Right cardiac atrium (tissue), 5 donors: Measurements from ENCODE around the gene AMZ2. TPM values are rescaled to one million over a fixed set of nuclear protein-coding genes. Genes with fewer than 3 reads are reported as not detected.
"Not testable (repeated sequence)": the region's sequence is repeated elsewhere in the genome, so short reads cannot be mapped to it uniquely, and the experiment has no call there.

ENCODE experiments used
- ATAC-seq, 2 donors: fragments of 200-7000 bp; cut with Tn5 transposase; one replicate each; pipeline versions ENCODE4 v1.8.0 to v1.9.1; 2020; ENCODE audit warnings: moderate library complexity in 2 of 2, mild to moderate bottlenecking in 1 of 2
- DNase-seq, 3 donors: peaks; one replicate each; pipeline ENCODE4 v3.0.0-alpha.2; 2020
- H3K27ac ChIP-seq: one replicate; pipeline ENCODE4 v1.5.1; 2013; ENCODE audit warnings: mild to moderate bottlenecking, low read length, control low read depth, moderate library complexity
- H3K27me3 ChIP-seq: one replicate; pipeline ENCODE4 v1.6.1; 2013; ENCODE audit not compliant: control insufficient read depth, insufficient read depth
- H3K4me1 ChIP-seq: one replicate; pipeline ENCODE4 v1.6.1; 2013; ENCODE audit warnings: low read length; ENCODE audit not compliant: control insufficient read depth, insufficient read depth
- H3K4me3 ChIP-seq: one replicate; pipeline ENCODE4 v1.5.1; 2013; ENCODE audit warnings: low read length, control low read depth
- H3K9me3 ChIP-seq: one replicate; pipeline ENCODE4 v1.6.1; 2013; ENCODE audit warnings: low read length; ENCODE audit not compliant: control insufficient read depth
- WGBS: extraction: QIAGEN DNeasy Blood & Tissue Kit; methylation state at CpG from one replicate; pipeline ENCODE4 v1.1.7; 2013; 5-methylcytosine and 5-hydroxymethylcytosine counted together
- intact Hi-C, 4 donors: fragments of 100-400 bp; cut with DNase I; formaldehyde crosslinking; loops; one replicate each; pipeline versions ENCODE4 v1.11.0 to v1.14.0; 2022 to 2023
- polyA plus RNA-seq: library from polyadenylated mRNA; stranded (reverse); fragments of 200-250 nt; gene quantifications from one replicate; pipeline ENCODE4 v1.2.3, GENCODE V29; 2013
- total RNA-seq, 4 donors: library from RNA; stranded (reverse); fragmentation: NEBNext Ultra II Directional; extraction: Animal tissue kit (Norgen Biotek cat#: 25700); gene quantifications; one replicate each; pipeline ENCODE4 v1.2.1, GENCODE V29; 2021
- donor health status: healthy with polysubstance abuse.
- donor health status: DM: no; HTN: yes; CAD: no.
- donor health status: DM: no; HTN: no; CAD: no.
- donor health status: DM: no; HTN: yes; CAD: no; lungs with severe emphysema.
- donor health status: DM: yes; HTN: yes; CAD: no.

AMZ2 gene
- total and polyA plus RNA-seq, 5 donors = 73.9 to 98.3 (median 95.1) TPM

GRCh38 chr17:68273722-68274121 lies 25.9 kb downstream of the AMZ2 start:
- DNase-seq (no peak), ATAC-seq (no peak)
- Histone ChIP-seq H3K4me1 (no peaks in the 10 kb centered on the region), H3K9me3 (no peaks in the 10 kb centered on the region), H3K27ac (no peak overlapping the region), H3K27me3 (no peaks in the 10 kb centered on the region), H3K4me3 (no peak overlapping the region)
- intact Hi-C loops = loop anchor here in 2 of 4 donors (10.0 kb wide), 2 partner anchors 121 to 131 kb away; no protein-coding TSS in a partner anchor
- WGBS = 55% methylated on average over 11 of the region's 11 CpGs

GRCh38 chr17:68276339-68276738 lies 28.5 kb downstream of the AMZ2 start:
- intact Hi-C loops = loop anchor here in 2 of 4 donors (10.0 kb wide), 2 partner anchors 118 to 128 kb away; no protein-coding TSS in a partner anchor
- H3K27ac ChIP-seq, ATAC-seq, H3K9me3 ChIP-seq, H3K4me1 ChIP-seq, H3K27me3 ChIP-seq, H3K4me3 ChIP-seq, DNase-seq: not testable (repeated sequence)
- 99% methylated on average over 3 of the region's 3 CpGs for WGBS

GRCh38 chr17:68277807-68278206 lies 30.0 kb downstream of the AMZ2 start:
- 97% methylated on average over 5 of the region's 5 CpGs for WGBS
- intact Hi-C loops = loop anchor here in 2 of 4 donors (10.0 kb wide), 2 partner anchors 117 to 127 kb away; no protein-coding TSS in a partner anchor

GRCh38 chr17:68281965-68282364 lies 34.1 kb downstream of the AMZ2 start:
- DNase-seq, H3K9me3 ChIP-seq, H3K27ac ChIP-seq, H3K4me3 ChIP-seq, H3K27me3 ChIP-seq, ATAC-seq, intact Hi-C loops, H3K4me1 ChIP-seq: not testable (repeated sequence)
- 90% methylated on average over 4 of the region's 6 CpGs for WGBS

More at GRCh38 chr17:68277807-68278206, 30.0 kb downstream of the AMZ2 start:
- DNase-seq (no peak), ATAC-seq (no peak)
- H3K27me3 ChIP-seq = no peaks in the 10 kb centered on the region
- no peaks in the 10 kb centered on the region for H3K9me3 ChIP-seq
- no peak overlapping the region for H3K4me3 ChIP-seq
- H3K4me1 ChIP-seq = no peaks in the 10 kb centered on the region
- no peak overlapping the region for H3K27ac ChIP-seq

- no peak overlapping the region for H3K4me3 ChIP-seq
- no peaks in the 10 kb centered on the region for H3K9me3 ChIP-seq
- 72% methylated on average over 5 of the region's 5 CpGs for WGBS
- ATAC-seq (no peak), DNase-seq (no peak)
- H3K27me3 ChIP-seq = no peaks in the 10 kb centered on the region
- peaks cover 4% of the 10 kb centered on the region for H3K4me1 ChIP-seq
- no peak overlapping the region for H3K27ac ChIP-seq
- intact Hi-C loops = no loop called here
Measured at GRCh38 chr17:68288375-68288774, 40.5 kb downstream of the AMZ2 start.

GRCh38 chr17:68288804-68289203 lies 41.0 kb downstream of the AMZ2 start:
- Histone ChIP-seq H3K4me3 (no peak overlapping the region), H3K27me3 (no peaks in the 10 kb centered on the region), H3K27ac (no peak overlapping the region), H3K9me3 (no peaks in the 10 kb centered on the region), H3K4me1 (peaks cover 4% of the 10 kb centered on the region)
- ATAC-seq (no peak), DNase-seq (no peak)
- intact Hi-C loops = no loop called here
- WGBS = 80% methylated on average over 7 of the region's 7 CpGs

GRCh38 chr17:68289473-68289872 lies 41.6 kb downstream of the AMZ2 start:
- peaks cover 4% of the 10 kb centered on the region for H3K4me1 ChIP-seq
- no peak overlapping the region for H3K4me3 ChIP-seq
- 78% methylated on average over 7 of the region's 7 CpGs for WGBS
- H3K27ac ChIP-seq = no peak overlapping the region
- ATAC-seq (no peak), DNase-seq (no peak)
- H3K27me3 ChIP-seq = no peaks in the 10 kb centered on the region
- H3K9me3 ChIP-seq = no peaks in the 10 kb centered on the region
- intact Hi-C loops = no loop called here

- H3K9me3 ChIP-seq = no peaks in the 10 kb centered on the region
- 27% methylated on average over 9 of the region's 9 CpGs for WGBS
- DNase-seq (no peak), ATAC-seq (no peak)
- intact Hi-C loops = no loop called here
- H3K27ac ChIP-seq = no peak overlapping the region
- H3K4me3 ChIP-seq = peak overlapping the region; percentile 50
- peaks cover 4% of the 10 kb centered on the region for H3K4me1 ChIP-seq
- no peaks in the 10 kb centered on the region for H3K27me3 ChIP-seq
Measured at GRCh38 chr17:68289936-68290267, 42.1 kb downstream of the AMZ2 start.

GRCh38 chr17:68290268-68290954 lies 42.6 kb downstream of the AMZ2 start:
- intact Hi-C loops = no loop called here

GRCh38 chr17:68290955-68291835 lies 43.4 kb downstream of the AMZ2 start, which contains the start of the genes ARSG and SLC16A6:
ARSG (plus strand) TSS chr17:68291495; CDS start chr17:68307494, 15,999 bp downstream.
SLC16A6 (minus strand) TSS chr17:68291127; CDS start chr17:68278320, 12,807 bp downstream.
- Histone ChIP-seq H3K27ac (no peak within 1 kb of the TSS), H3K27me3 (no peaks in the 10 kb centered on the region), H3K9me3 (no peaks in the 10 kb centered on the region), H3K4me1 (peaks cover 4% of the 10 kb centered on the region), H3K4me3 (peak within 1 kb of the TSS; percentile 50)
- under 1% methylated on average over 96 of the region's 96 CpGs for WGBS
- ATAC-seq (peak; percentile 67 to 69), DNase-seq (peak; percentile 56 to 83 (median 82))
- intact Hi-C loops = no loop called here

More at GRCh38 chr17:68290268-68290954, 42.6 kb downstream of the AMZ2 start:
- Histone ChIP-seq H3K4me1 (peaks cover 4% of the 10 kb centered on the region), H3K27ac (no peak overlapping the region), H3K9me3 (no peaks in the 10 kb centered on the region), H3K27me3 (no peaks in the 10 kb centered on the region), H3K4me3 (peak overlapping the region; percentile 50)
- DNase-seq (peak; percentile 33 to 68 (median 68)), ATAC-seq (peak in 1 of 2 donors; percentile 17)
- WGBS = 2% methylated on average over 50 of the region's 50 CpGs
